Liver (tissue), 9 donors: Measurements from ENCODE around the gene ARHGEF4. TPM values are rescaled to one million over a fixed set of nuclear protein-coding genes. Genes with fewer than 3 reads are reported as not detected.

Source experiments
- DNase-seq: peaks from one replicate; pipeline ENCODE4 v3.0.0-alpha.2; 2017; ENCODE audit warnings: low spot score
- H3K27ac ChIP-seq, 2 donors: one replicate each; pipeline ENCODE4 v1.7.0; 2013; ENCODE audit warnings: inconsistent platforms in 2 of 2, low read length in 2 of 2, control low read depth in 1 of 2, low read depth in 1 of 2, mild to moderate bottlenecking in 1 of 2
- H3K27me3 ChIP-seq, 4 donors: one replicate each; pipeline versions ENCODE4 v1.6.1 to v1.7.0; 2013; ENCODE audit warnings: low read length in 3 of 4, inconsistent platforms in 1 of 4, mild to moderate bottlenecking in 1 of 4, moderate library complexity in 1 of 4; ENCODE audit not compliant: control insufficient read depth in 4 of 4, insufficient read depth in 4 of 4
- H3K36me3 ChIP-seq, 4 donors: one replicate each; pipeline versions ENCODE4 v1.6.1 to v1.7.0; 2013; ENCODE audit warnings: low read length in 3 of 4, mild to moderate bottlenecking in 3 of 4, low read depth in 1 of 4, moderate library complexity in 1 of 4; ENCODE audit not compliant: control insufficient read depth in 4 of 4, insufficient read depth in 3 of 4
- H3K4me1 ChIP-seq, 4 donors: one replicate each; pipeline versions ENCODE4 v1.6.1 to v1.7.0; 2013; ENCODE audit warnings: low read length in 3 of 4, mild to moderate bottlenecking in 3 of 4, moderate library complexity in 1 of 4; ENCODE audit not compliant: control insufficient read depth in 4 of 4, insufficient read depth in 4 of 4
- H3K4me3 ChIP-seq, 3 donors: one replicate each; pipeline versions ENCODE4 v1.6.1 to v1.7.0; 2013; ENCODE audit warnings: low read length in 3 of 3, control low read depth in 1 of 3, low read depth in 1 of 3, mild to moderate bottlenecking in 1 of 3
- H3K9ac ChIP-seq, 2 donors: one replicate each; pipeline ENCODE4 v1.7.0; 2013; ENCODE audit warnings: low read length in 2 of 2, mild to moderate bottlenecking in 2 of 2, moderate library complexity in 2 of 2, control low read depth in 1 of 2, low read depth in 1 of 2
- H3K9me3 ChIP-seq, 4 donors: one replicate each; pipeline versions ENCODE4 v1.6.1 to v1.7.0; 2013; ENCODE audit warnings: low read length in 3 of 4; ENCODE audit not compliant: control insufficient read depth in 4 of 4
- EGR1 ChIP-seq, 2 donors: IDR thresholded peaks; 2 replicates each; pipeline ENCODE4 v1.6.1; 2016 to 2018; ENCODE audit warnings: antibody characterized with exemption in 2 of 2, low read depth in 2 of 2
- FOXA1 ChIP-seq: IDR thresholded peaks from 2 replicates; pipeline ENCODE4 v1.6.1; 2016; ENCODE audit warnings: antibody characterized with exemption
- FOXA2 ChIP-seq: IDR thresholded peaks from 2 replicates; pipeline ENCODE4 v1.6.1; 2016; ENCODE audit warnings: antibody characterized with exemption
- GABPA ChIP-seq, 2 donors: IDR thresholded peaks in 1 of 2; conservative IDR thresholded peaks in 1 of 2; 2 replicates each; pipeline ENCODE4 v1.6.1; 2016; ENCODE audit warnings: antibody characterized with exemption in 2 of 2, mild to moderate bottlenecking in 1 of 2, moderate library complexity in 1 of 2
- HNF4A ChIP-seq, 2 donors: conservative IDR thresholded peaks; 2 replicates each; pipeline ENCODE4 v1.6.1; 2016; ENCODE audit warnings: antibody characterized with exemption in 2 of 2, mild to moderate bottlenecking in 2 of 2
- HNF4G ChIP-seq: IDR thresholded peaks from 2 replicates; pipeline ENCODE4 v1.6.1; 2016; ENCODE audit warnings: antibody characterized with exemption
- JUND ChIP-seq, 2 donors: IDR thresholded peaks; 2 replicates each; pipeline ENCODE4 v1.6.1; 2016; ENCODE audit warnings: antibody characterized with exemption in 2 of 2
- NR2F2 ChIP-seq: IDR thresholded peaks from 2 replicates; pipeline ENCODE4 v1.6.1; 2016; ENCODE audit warnings: antibody characterized with exemption
- RAD21 ChIP-seq, 2 donors: IDR thresholded peaks; 2 replicates each; pipeline ENCODE4 v1.6.1; 2016; ENCODE audit warnings: antibody characterized with exemption in 2 of 2, mild to moderate bottlenecking in 2 of 2
- RXRA ChIP-seq, 2 donors: IDR thresholded peaks; 2 replicates each; pipeline ENCODE4 v1.6.1; 2017 to 2018; ENCODE audit warnings: antibody characterized with exemption in 2 of 2, mild to moderate bottlenecking in 1 of 2
- SP1 ChIP-seq: IDR thresholded peaks from 2 replicates; pipeline ENCODE4 v1.6.1; 2018; ENCODE audit warnings: antibody characterized with exemption, mild to moderate bottlenecking
- TAF1 ChIP-seq: conservative IDR thresholded peaks from 2 replicates; pipeline ENCODE4 v1.6.1; 2016; ENCODE audit warnings: antibody characterized with exemption, mild to moderate bottlenecking
- YY1 ChIP-seq: IDR thresholded peaks from 2 replicates; pipeline ENCODE4 v1.6.1; 2016; ENCODE audit warnings: antibody characterized with exemption, mild to moderate bottlenecking
- WGBS: extraction: QIAGEN DNeasy Blood & Tissue Kit; methylation state at CpG from one replicate; pipeline ENCODE4 v1.1.7; 2013; 5-methylcytosine and 5-hydroxymethylcytosine counted together
- polyA plus RNA-seq, 2 donors: library from polyadenylated mRNA; stranded (reverse) in 1 of 2; unstranded in 1 of 2; fragments of 200-250 nt in 1 of 2; fragments of >200 nt in 1 of 2; fragmentation: Nextera tagmentation in 1 of 2; extraction: Ambion mirVana in 1 of 2; gene quantifications; one replicate each; pipeline versions ENCODE4 v1.2.1 to v1.2.3, GENCODE V29; 2013 to 2015
- total RNA-seq, 2 donors: library from RNA; depleted of rRNA; stranded (reverse); fragments of >200 nt; gene quantifications; one replicate each; pipeline ENCODE4 v1.2.3, GENCODE V29; 2014
- TF ChIP-seq, protein P1 (sequence below): IDR thresholded peaks from 2 replicates; pipeline ENCODE4 v1.6.1; 2016; ENCODE audit warnings: antibody characterized with exemption
- TF ChIP-seq, protein P2 (sequence below): IDR thresholded peaks from 2 replicates; pipeline ENCODE4 v1.6.1; 2016; ENCODE audit warnings: antibody characterized with exemption
- TF ChIP-seq, protein P3 (sequence below): fragments of 150-350 bp; IDR thresholded peaks from 2 replicates; pipeline ENCODE4 v1.5.1; 2017; ENCODE audit warnings: improper control_type of control experiment, low read depth, low read length; ENCODE audit not compliant: missing input control
- TF ChIP-seq, protein P4 (sequence below): IDR thresholded peaks from 2 replicates; pipeline ENCODE4 v1.6.1; 2016; ENCODE audit warnings: antibody characterized with exemption
- donor health status: healthy.
- donor health status: healthy.
- donor health status: healthy.
- donor health status: healthy.
- donor health status: healthy.

ARHGEF4 gene
- total and polyA plus RNA-seq, 4 donors = 0.08 TPM; not detected in 2

DNA sequence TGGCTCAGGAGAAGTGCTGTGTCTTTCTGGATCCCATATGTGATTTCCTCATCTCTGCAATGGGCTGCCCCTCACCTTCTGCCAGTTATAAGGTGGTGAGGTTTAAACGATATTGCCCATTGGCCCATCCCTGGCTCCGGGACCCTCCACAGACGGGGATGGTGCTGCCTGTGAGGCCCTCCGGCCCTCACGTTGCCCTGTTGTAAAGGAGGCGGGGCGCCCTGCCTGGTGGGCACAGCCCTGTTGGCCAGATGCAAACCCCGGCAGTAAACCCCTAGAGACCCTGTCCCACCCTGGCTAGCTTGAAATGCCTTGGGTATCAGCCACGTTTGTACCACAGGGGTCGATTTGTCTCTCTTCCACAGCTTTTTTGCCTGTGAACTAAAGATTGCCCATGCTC is 7.4 kb downstream of the ARHGEF4 start:
- Histone ChIP-seq H3K27me3 (peaks cover 0 to 3% (median 0%) of the 10 kb centered on the region in 4 donors), H3K9ac (no peak overlapping the region), H3K4me1 (no peaks in the 10 kb centered on the region), H3K4me3 (no peak overlapping the region), H3K9me3 (no peaks in the 10 kb centered on the region), H3K27ac (no peak overlapping the region), H3K36me3 (no peaks in the 10 kb centered on the region)
- WGBS = 80% methylated on average over 10 of the region's 10 CpGs
- TF ChIP-seq, protein P1, sequence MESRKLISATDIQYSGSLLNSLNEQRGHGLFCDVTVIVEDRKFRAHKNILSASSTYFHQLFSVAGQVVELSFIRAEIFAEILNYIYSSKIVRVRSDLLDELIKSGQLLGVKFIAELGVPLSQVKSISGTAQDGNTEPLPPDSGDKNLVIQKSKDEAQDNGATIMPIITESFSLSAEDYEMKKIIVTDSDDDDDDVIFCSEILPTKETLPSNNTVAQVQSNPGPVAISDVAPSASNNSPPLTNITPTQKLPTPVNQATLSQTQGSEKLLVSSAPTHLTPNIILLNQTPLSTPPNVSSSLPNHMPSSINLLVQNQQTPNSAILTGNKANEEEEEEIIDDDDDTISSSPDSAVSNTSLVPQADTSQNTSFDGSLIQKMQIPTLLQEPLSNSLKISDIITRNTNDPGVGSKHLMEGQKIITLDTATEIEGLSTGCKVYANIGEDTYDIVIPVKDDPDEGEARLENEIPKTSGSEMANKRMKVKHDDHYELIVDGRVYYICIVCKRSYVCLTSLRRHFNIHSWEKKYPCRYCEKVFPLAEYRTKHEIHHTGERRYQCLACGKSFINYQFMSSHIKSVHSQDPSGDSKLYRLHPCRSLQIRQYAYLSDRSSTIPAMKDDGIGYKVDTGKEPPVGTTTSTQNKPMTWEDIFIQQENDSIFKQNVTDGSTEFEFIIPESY = no peak
- no peak for TF ChIP-seq FOXA1
- TF ChIP-seq, protein P2, sequence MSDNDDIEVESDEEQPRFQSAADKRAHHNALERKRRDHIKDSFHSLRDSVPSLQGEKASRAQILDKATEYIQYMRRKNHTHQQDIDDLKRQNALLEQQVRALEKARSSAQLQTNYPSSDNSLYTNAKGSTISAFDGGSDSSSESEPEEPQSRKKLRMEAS = no peak
- TF ChIP-seq SP1 = no peak
- no peak for TF ChIP-seq RAD21 (IDR thresholded peaks at IDR 0.05)
- TF ChIP-seq GABPA (IDR thresholded peaks at IDR 0.05 in 1 of 2, conservative IDR thresholded peaks at IDR 0.05 in 1 of 2) = no peak
- no peak for TF ChIP-seq EGR1 (IDR thresholded peaks at IDR 0.05; ENCODE audit: low read depth in 2 of 2)
- TF ChIP-seq NR2F2 = no peak
- TF ChIP-seq JUND (IDR thresholded peaks at IDR 0.05) = no peak
- TF ChIP-seq TAF1 = no peak
- TF ChIP-seq YY1 = no peak
- TF ChIP-seq, protein P3, sequence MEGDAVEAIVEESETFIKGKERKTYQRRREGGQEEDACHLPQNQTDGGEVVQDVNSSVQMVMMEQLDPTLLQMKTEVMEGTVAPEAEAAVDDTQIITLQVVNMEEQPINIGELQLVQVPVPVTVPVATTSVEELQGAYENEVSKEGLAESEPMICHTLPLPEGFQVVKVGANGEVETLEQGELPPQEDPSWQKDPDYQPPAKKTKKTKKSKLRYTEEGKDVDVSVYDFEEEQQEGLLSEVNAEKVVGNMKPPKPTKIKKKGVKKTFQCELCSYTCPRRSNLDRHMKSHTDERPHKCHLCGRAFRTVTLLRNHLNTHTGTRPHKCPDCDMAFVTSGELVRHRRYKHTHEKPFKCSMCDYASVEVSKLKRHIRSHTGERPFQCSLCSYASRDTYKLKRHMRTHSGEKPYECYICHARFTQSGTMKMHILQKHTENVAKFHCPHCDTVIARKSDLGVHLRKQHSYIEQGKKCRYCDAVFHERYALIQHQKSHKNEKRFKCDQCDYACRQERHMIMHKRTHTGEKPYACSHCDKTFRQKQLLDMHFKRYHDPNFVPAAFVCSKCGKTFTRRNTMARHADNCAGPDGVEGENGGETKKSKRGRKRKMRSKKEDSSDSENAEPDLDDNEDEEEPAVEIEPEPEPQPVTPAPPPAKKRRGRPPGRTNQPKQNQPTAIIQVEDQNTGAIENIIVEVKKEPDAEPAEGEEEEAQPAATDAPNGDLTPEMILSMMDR = no peak
- no peak for TF ChIP-seq HNF4A (conservative IDR thresholded peaks at IDR 0.05)
- TF ChIP-seq HNF4G = no peak
- TF ChIP-seq RXRA (IDR thresholded peaks at IDR 0.05) = no peak
- TF ChIP-seq FOXA2 = no peak
- DNase-seq = no peak

DNA sequence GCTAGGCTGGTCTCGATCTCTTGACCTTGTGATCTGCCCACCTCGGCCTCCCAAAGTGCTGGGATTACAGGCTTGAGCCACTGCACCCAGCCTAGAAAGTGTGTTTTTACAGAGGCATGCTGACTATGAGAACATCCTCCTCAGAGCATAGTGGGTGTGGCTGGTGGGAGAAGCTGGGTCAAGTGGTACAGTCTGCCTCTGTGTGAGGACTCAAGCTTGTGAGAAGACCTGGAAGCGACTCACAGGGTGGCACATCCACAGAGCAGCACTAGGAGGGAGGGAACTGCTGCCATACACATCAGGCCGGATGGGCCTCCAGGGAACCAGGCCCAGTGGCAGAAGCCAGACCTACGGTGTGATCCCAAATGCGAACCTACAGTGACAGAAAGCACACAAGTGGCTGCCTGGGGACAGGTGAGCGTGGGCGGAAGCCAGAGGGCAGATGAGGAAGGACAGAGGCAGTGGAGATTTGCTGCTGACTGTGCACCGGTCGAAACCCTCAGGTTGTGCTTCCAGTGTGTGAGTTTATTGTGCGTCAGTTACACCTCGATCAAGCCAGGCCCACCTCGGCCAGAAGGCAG is 8.9 kb downstream of the ARHGEF4 start:
- DNase-seq = no peak
- Histone ChIP-seq H3K9ac (no peak overlapping the region), H3K9me3 (no peaks in the 10 kb centered on the region), H3K4me3 (no peak overlapping the region), H3K27me3 (no peaks in the 10 kb centered on the region), H3K36me3 (no peaks in the 10 kb centered on the region), H3K4me1 (no peaks in the 10 kb centered on the region), H3K27ac (no peak overlapping the region)
- 93% methylated on average over 13 of the region's 13 CpGs for WGBS
- no peak for TF ChIP-seq TAF1
- TF ChIP-seq, protein P3 = no peak
- TF ChIP-seq, protein P1 = no peak
- TF ChIP-seq, protein P4, sequence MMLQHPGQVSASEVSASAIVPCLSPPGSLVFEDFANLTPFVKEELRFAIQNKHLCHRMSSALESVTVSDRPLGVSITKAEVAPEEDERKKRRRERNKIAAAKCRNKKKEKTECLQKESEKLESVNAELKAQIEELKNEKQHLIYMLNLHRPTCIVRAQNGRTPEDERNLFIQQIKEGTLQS = no peak
- TF ChIP-seq EGR1 (IDR thresholded peaks at IDR 0.05; ENCODE audit: low read depth in 2 of 2) = no peak
